Muscle of leg (tissue), 11 donors: ENCODE results near the gene ICAM4. TPM values are rescaled to one million over a fixed set of nuclear protein-coding genes. Genes with fewer than 3 reads are reported as not detected.

Experiments
- DNase-seq: peaks from one replicate; pipeline ENCODE4 v3.0.0; 2013
- H3K27ac ChIP-seq: one replicate; pipeline ENCODE4 v1.5.1; 2013; ENCODE audit warnings: mild to moderate bottlenecking, low read length, control low read depth
- H3K27me3 ChIP-seq: one replicate; pipeline ENCODE4 v1.6.1; 2013; ENCODE audit warnings: low read length; ENCODE audit not compliant: control insufficient read depth, insufficient read depth
- H3K36me3 ChIP-seq: one replicate; pipeline ENCODE4 v1.6.1; 2013; ENCODE audit warnings: low read length; ENCODE audit not compliant: control insufficient read depth, insufficient read depth
- H3K4me1 ChIP-seq: one replicate; pipeline ENCODE4 v1.6.1; 2013; ENCODE audit warnings: low read length; ENCODE audit not compliant: control insufficient read depth, insufficient read depth
- H3K4me3 ChIP-seq: one replicate; pipeline ENCODE4 v1.5.1; 2013; ENCODE audit warnings: low read length, control low read depth
- H3K9me3 ChIP-seq: replicated peaks from 2 replicates; pipeline ENCODE4 v1.6.1; 2013; ENCODE audit warnings: low read depth, low read length; ENCODE audit not compliant: control insufficient read depth
- WGBS: methylation state at CpG from one replicate; pipeline ENCODE4 v1.1.5; 2013; ENCODE audit warnings: missing lambda C conversion rate; ENCODE audit not compliant: insufficient coverage; 5-methylcytosine and 5-hydroxymethylcytosine counted together
- polyA plus RNA-seq, 8 donors: library from polyadenylated mRNA; unstranded; fragments of 120-200 nt; gene quantifications; one replicate each; pipeline versions ENCODE4 v1.2.1 to v1.2.3, GENCODE V29; 2013; ENCODE audit warnings: inconsistent platforms in 1 of 8, low replicate concordance in 1 of 8; ENCODE audit not compliant: insufficient read length in 8 of 8, insufficient read depth in 1 of 8
- total RNA-seq: library from RNA; stranded (reverse); fragments of 120-200 nt; gene quantifications from one replicate; pipeline ENCODE4 v1.2.4, GENCODE V29; 2013

Gene ICAM4
- total and polyA plus RNA-seq, 9 donors, result 0.35 to 1.2 (median 0.44) TPM

DNA sequence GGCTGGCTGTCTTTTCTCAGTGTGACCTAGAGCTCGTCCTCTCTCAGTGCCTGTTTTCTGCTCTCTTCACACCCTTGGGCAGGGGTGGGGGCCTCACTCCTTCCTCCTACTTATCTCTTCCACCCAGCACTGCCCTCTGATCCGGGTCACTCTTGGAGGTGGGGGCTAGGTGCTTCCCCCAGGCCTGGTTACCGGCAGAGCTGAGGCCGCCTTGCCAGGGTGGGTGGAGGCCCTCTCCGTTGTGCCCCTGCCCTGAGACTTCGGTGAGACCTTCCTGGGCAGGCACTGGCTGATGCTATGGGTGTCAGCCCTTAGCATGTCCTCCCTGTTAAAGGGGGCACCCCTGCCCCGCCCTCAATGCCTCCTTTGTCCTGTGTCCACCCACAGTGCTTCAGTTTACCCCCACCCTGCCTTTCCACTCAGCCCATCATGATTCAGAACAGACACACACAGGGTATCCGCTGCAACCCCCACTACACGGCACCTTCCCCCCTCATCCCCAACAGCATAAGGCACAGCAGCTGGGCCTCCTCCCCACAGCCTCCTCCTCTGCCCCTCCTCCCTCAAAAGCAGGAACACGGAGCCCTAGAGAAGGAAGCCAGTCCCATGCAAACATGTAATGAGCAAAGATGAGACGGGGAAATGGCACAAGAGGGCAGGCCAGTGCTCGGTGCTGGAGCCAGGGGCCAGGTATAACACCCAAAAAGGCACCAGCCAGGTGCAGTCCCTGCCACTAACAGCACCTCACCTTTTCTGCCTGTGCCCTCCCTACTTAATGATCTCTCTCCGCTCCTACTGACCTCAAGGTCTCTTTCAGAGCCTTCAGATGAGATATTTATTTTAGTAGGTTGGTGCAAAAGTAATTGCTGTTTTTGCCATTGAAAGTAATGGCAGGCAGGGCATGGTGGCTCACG is 13.0 kb downstream of the ICAM4 start:
- 47% methylated on average over 9 of the region's 14 CpGs for WGBS
- no peaks in the 10 kb centered on the region for H3K9me3 ChIP-seq
- H3K4me1 ChIP-seq, result peaks cover 14% of the 10 kb centered on the region
- no peak for DNase-seq
- H3K4me3 ChIP-seq, result no peak overlapping the region
- no peak overlapping the region for H3K27ac ChIP-seq
- peaks cover 5% of the 10 kb centered on the region for H3K36me3 ChIP-seq
- peaks cover 52% of the 10 kb centered on the region for H3K27me3 ChIP-seq

DNA sequence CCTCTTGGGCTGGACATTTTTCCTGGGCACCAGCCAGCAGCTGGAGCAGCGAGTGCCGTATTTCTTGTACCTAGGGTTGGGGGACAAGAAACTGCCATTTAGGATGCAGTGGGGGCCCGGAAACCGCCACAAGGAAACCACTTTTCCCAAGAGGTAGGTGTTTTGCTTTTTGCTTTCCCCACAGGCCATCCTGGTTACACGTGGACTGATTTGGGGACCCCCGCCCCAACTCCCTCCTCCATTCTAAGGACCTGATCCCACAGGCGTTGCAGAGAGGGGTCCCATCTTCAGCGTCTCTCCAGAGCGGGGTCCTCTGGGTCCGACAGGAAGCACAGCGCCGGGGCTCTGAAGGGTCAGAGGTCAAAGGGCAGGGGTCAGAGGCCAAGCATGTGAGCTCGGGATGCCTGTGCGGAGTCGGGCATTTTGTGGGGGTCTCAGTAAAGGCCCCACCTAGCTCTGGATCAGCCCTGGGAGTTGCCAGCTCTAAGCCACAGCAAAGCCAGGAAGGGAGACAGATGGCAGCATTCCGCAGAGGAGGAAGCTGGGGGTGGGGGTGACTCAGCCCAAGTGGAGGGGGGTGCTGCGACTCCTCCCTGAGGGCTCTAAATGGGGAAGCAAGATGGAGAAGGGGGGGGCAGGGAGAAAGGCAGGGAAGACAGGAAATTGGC is 18.5 kb downstream of the ICAM4 start:
- WGBS, result 65% methylated on average over 11 of the region's 17 CpGs
- H3K27ac ChIP-seq, result no peak overlapping the region
- H3K4me3 ChIP-seq, result no peak overlapping the region
- no peaks in the 10 kb centered on the region for H3K9me3 ChIP-seq
- H3K36me3 ChIP-seq, result peaks cover 9% of the 10 kb centered on the region
- no peak for DNase-seq
- no peaks in the 10 kb centered on the region for H3K4me1 ChIP-seq
- peaks cover 6% of the 10 kb centered on the region for H3K27me3 ChIP-seq

DNA sequence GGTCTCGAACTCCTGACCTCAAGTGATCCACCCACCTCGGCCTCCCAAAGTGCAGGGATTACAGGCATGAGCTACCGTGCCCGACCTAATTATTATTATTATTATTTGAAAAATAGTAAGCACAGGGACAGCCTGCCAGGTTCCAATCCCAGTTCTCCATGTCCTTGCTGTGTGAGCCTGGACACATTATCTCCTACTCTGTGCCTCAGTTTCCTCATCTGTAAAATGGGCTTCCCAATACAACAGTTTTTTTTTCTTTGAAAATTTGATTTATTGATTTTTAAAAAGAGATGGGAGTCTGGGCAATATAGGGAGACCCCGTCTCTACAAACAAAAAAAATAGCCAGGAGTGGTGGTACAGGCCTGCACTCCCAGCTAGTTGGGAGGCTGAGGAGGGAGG is 19.6 kb downstream of the ICAM4 start:
- WGBS, result 100% methylated on average over 1 of the region's 5 CpGs
- no peak for DNase-seq
- Histone ChIP-seq H3K36me3 (peaks cover 17% of the 10 kb centered on the region), H3K27ac (no peak overlapping the region), H3K4me3 (no peak overlapping the region), H3K4me1 (no peaks in the 10 kb centered on the region), H3K27me3 (peaks cover 3% of the 10 kb centered on the region), H3K9me3 (no peaks in the 10 kb centered on the region)

GRCh38 chr19:10309423-10309822 is 22.7 kb downstream of the ICAM4 start, which contains the start of gene ZGLP1:
Gene ZGLP1 (minus strand): TSS chr19:10309815.
- peaks cover 15% of the 10 kb centered on the region for H3K36me3 ChIP-seq
- H3K27ac ChIP-seq, result no peak within 1 kb of the TSS
- WGBS, result 93% methylated on average over 17 of the region's 24 CpGs
- no peaks in the 10 kb centered on the region for H3K27me3 ChIP-seq
- no peak within 1 kb of the TSS for H3K4me3 ChIP-seq
- H3K4me1 ChIP-seq, result no peaks in the 10 kb centered on the region
- no peak for DNase-seq
- no peaks in the 10 kb centered on the region for H3K9me3 ChIP-seq

- H3K9me3 ChIP-seq, result no peaks in the 10 kb centered on the region
- peaks cover 36% of the 10 kb centered on the region for H3K36me3 ChIP-seq
- H3K27me3 ChIP-seq, result no peaks in the 10 kb centered on the region
- peak within 1 kb of the TSS; percentile 89 for H3K4me3 ChIP-seq
- DNase-seq, result peak; percentile 91
- peaks cover 3% of the 10 kb centered on the region for H3K4me1 ChIP-seq
- no peak within 1 kb of the TSS for H3K27ac ChIP-seq
- 1% methylated on average over 50 of the region's 55 CpGs for WGBS
Observed at GRCh38 chr19:10315335-10316214, 28.8 kb downstream of the ICAM4 start, which contains the start of gene FDX2. Gene FDX2 (minus strand): TSS chr19:10316015. CDS start chr19:10315996, 19 bp downstream.

DNA sequence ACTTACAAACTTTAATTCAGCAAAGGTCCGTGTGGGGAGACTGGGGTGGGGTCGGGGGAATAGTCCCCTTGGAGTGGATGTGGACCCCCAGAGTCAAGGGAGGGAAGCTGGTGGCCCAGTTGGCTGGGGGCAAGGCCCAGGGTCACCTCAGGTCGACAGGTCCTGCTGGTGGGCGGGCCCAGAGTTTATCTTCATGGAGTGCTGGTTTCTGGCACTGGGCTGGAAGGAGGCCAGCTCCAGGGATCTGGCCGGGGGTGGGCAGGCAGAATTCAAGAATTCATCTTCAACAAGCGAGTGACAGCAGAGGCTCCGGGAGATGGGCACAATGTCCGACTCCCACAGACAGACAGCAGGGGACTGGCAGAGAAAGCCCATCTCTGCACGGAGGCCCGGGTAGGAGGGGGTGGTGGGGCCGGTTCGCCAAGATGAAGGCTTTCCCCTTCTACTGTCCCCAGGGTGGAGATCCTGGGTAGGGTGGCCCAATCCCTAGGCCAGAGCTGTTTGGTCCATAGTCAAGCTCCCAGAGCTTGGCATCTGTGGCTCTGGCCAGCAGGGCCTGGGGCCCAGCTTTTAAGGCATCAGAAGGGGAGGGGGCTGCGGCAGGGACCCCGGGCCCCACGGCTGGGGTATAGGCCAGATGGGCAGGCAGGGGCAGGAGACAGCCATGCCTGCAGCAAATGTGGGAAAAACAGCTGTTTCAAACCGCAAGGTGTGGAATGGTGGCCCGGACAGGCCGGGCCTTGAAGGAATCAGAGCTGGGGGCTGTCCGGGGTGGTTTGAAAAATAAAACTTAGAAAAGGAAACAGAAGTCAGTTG is 29.7 kb downstream of the ICAM4 start:
- H3K27me3 ChIP-seq, result no peaks in the 10 kb centered on the region
- WGBS, result 66% methylated on average over 17 of the region's 19 CpGs
- peaks cover 3% of the 10 kb centered on the region for H3K4me1 ChIP-seq
- DNase-seq, result no peak
- no peak overlapping the region for H3K27ac ChIP-seq
- no peaks in the 10 kb centered on the region for H3K9me3 ChIP-seq
- no peak overlapping the region for H3K4me3 ChIP-seq
- peaks cover 40% of the 10 kb centered on the region for H3K36me3 ChIP-seq

DNA sequence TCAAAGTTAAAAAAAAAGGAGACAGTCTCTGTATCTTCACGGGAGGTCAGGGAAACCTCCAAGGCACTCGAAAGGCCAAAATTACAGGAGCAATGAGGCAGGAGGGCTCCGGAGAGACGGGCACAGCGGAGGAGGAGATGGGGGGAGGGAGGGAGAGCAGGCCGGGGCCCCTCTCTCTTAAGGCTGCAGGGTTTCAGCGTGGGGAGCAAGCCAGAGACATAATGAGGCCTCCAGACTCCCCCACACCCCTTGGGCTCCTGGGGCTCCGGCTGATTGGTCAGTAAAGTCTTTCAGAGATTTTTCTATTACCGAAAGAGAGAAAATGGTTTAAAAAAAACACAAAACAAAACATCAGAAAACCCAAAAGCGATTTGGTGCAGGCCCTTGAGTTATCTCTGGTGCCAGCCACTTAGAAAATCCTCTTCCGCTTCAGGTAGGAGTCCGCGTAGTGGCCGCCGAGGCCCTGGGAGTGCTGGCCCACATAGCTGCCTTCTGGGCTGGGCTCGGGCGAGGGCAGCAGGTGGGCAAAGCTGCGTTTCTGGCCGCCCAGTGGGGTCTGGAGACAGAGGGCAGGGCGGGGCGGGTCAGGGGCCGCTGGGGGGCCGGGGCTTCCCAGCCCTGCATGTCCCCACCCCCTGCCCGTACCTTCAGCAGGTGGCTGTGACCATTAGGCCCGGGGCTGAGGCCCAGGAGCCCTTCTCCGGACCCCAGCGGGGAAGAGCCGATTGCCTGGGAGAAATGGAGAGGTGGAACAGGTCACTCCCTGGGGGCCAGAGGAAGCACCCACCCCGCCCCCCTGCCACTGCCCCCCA is 30.5 kb downstream of the ICAM4 start:
- no peak for DNase-seq
- Histone ChIP-seq H3K9me3 (no peaks in the 10 kb centered on the region), H3K27me3 (no peaks in the 10 kb centered on the region), H3K4me3 (no peak overlapping the region), H3K36me3 (peaks cover 47% of the 10 kb centered on the region), H3K4me1 (peaks cover 3% of the 10 kb centered on the region), H3K27ac (no peak overlapping the region)
- 83% methylated on average over 10 of the region's 29 CpGs for WGBS

- peaks cover 55% of the 10 kb centered on the region for H3K36me3 ChIP-seq
- H3K4me1 ChIP-seq, result peaks cover 3% of the 10 kb centered on the region
- DNase-seq, result no peak
- H3K27ac ChIP-seq, result no peak overlapping the region
- H3K9me3 ChIP-seq, result no peaks in the 10 kb centered on the region
- 93% methylated on average over 10 of the region's 15 CpGs for WGBS
- H3K27me3 ChIP-seq, result no peaks in the 10 kb centered on the region
- no peak overlapping the region for H3K4me3 ChIP-seq
Observed at GRCh38 chr19:10317857-10318462, 31.2 kb downstream of the ICAM4 start.
